Endometrium (tissue), 2 donors: ENCODE data around the gene SHH.

Experiments used
- FAIRE-seq: peaks from 2 replicates; lab custom pipeline; 2012; peaks lifted over from hg19 to GRCh38; lab: Jason Lieb, UNC
- donor health status: control.
- donor health status: control.

SHH gene

GRCh38 chr7:155792315-155792960 is 19.8 kb downstream of the SHH start:
- no peak for FAIRE-seq

- no peak for FAIRE-seq
These were observed 20.4 kb downstream of the SHH start for GRCh38 chr7:155791836-155792235.

GRCh38 chr7:155791214-155791737 is 21.0 kb downstream of the SHH start:
- FAIRE-seq, result no peak

GRCh38 chr7:155790666-155791065 is 21.6 kb downstream of the SHH start:
- FAIRE-seq, result no peak

- no peak for FAIRE-seq
These were observed 23.1 kb downstream of the SHH start for GRCh38 chr7:155789001-155789725.

GRCh38 chr7:155788616-155789000 is 23.7 kb downstream of the SHH start:
- no peak for FAIRE-seq

- FAIRE-seq, result no peak
These were observed 25.0 kb downstream of the SHH start for GRCh38 chr7:155787171-155787851.

GRCh38 chr7:155786491-155786890 is 25.8 kb downstream of the SHH start:
- FAIRE-seq, result no peak

GRCh38 chr7:155785536-155785935 is 26.7 kb downstream of the SHH start:
- FAIRE-seq, result no peak

- FAIRE-seq, result no peak
These were observed 29.8 kb downstream of the SHH start for GRCh38 chr7:155782466-155782865.

- no peak for FAIRE-seq
These were observed 30.8 kb downstream of the SHH start for GRCh38 chr7:155781433-155781832.

GRCh38 chr7:155780884-155781283 is 31.4 kb downstream of the SHH start:
- no peak for FAIRE-seq

- no peak for FAIRE-seq
These were observed 33.9 kb downstream of the SHH start for GRCh38 chr7:155778349-155778748.

GRCh38 chr7:155776606-155777005 is 35.7 kb downstream of the SHH start:
- FAIRE-seq, result no peak

- no peak for FAIRE-seq
These were observed 36.6 kb downstream of the SHH start for GRCh38 chr7:155775691-155776090.

GRCh38 chr7:155774947-155775346 is 37.3 kb downstream of the SHH start:
- FAIRE-seq, result no peak

- no peak for FAIRE-seq
These were observed 38.7 kb downstream of the SHH start for GRCh38 chr7:155773531-155773930.

- no peak for FAIRE-seq
These were observed 42.0 kb downstream of the SHH start for GRCh38 chr7:155770241-155770640.

GRCh38 chr7:155769701-155770100 is 42.6 kb downstream of the SHH start:
- FAIRE-seq, result no peak

- no peak for FAIRE-seq
These were observed 45.0 kb downstream of the SHH start for GRCh38 chr7:155766966-155767916.

GRCh38 chr7:155766386-155766785 is 45.9 kb downstream of the SHH start:
- FAIRE-seq, result no peak

GRCh38 chr7:155765458-155765857 is 46.8 kb downstream of the SHH start:
- no peak for FAIRE-seq
